8988T (cell line): ENCODE data around the gene ZNF184.

Experiments
- DNase-seq: peaks from one replicate; pipeline ENCODE4 v3.0.0; 2011

Gene ZNF184

DNA sequence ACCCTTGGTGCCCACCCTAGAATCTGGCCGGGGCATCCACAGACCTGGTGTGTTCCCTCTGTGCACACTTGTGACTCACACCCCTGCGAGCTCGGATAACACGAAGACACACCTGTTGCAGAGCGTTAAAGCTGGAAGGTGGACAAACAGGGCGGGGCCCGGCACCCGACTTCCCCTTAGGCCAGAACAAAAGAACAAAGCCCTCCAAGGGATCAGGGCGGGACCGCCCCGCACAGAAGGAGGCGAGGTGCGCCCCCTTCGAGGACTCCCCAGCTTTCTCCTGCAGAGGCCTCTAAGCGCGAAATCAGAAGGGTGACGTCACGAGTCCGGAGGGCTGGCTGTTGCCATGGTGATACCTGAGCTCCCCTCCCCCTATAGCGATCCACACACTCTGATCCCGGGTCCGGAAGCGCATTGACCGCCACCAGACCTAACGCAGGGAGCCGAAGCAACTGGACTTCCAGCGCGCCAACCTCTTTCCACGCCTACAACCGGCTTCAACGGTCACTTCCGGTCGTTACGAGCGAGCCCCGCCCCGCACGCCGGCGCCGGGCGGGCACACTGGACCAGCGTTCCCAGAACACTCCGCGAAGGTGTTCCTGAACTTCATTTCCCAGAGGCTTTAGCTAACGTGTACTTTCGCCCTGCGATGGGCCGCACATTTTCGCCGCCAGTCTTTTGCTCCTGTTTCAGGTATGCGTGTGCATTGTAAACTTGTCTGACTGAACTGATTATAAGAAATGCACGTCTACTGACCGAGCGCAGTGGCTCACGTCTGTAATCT is at the start of gene ZNF184:
Gene ZNF184 (minus strand): TSS at position 489 of the 784 bp plus-strand sequence. CDS start 811 bp downstream, outside the sequence.
- peak; percentile 42 for DNase-seq

DNA sequence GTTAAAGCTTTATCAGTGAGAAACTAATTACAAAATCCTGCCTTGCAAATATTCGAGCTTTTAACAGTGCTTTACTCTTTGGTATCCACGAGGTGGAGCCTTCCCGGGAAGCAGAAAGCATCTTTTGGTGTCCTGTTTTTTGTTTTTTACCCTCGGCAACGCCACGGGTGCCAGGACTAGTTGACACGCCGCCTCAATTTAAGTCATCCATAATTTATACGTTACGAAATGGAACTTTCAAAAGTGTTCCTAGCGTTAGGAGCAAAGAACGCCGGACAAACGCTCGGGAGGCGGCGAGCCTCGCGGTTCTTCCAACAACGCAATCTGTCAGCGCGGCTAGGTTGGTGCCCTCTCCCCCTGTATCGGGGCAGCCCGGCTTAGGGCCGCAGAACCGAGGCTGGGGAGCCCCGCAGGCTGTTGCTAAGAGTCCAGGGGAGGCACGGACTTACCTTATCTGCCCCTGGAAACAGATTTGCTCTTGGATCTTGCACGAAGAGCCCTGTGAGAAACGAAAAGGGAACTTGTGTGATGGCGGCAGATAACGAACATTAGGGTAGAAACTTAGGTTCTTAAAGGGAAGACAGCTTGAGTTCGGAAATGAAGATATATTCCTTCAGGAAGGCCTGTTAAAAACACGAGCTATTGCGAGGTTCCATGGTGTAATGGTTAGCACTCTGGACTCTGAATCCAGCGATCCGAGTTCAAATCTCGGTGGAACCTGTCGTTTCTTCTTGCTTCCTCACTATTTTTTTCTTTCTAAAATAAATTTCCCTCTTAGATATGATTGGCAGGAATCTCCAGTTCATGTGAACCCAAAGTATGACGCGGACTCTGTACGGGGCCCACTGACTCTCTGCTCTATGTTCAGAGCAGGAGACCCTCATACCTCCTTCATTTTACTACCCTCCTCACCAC is 46.2 kb upstream of the ZNF184 start:
- no peak for DNase-seq

DNA sequence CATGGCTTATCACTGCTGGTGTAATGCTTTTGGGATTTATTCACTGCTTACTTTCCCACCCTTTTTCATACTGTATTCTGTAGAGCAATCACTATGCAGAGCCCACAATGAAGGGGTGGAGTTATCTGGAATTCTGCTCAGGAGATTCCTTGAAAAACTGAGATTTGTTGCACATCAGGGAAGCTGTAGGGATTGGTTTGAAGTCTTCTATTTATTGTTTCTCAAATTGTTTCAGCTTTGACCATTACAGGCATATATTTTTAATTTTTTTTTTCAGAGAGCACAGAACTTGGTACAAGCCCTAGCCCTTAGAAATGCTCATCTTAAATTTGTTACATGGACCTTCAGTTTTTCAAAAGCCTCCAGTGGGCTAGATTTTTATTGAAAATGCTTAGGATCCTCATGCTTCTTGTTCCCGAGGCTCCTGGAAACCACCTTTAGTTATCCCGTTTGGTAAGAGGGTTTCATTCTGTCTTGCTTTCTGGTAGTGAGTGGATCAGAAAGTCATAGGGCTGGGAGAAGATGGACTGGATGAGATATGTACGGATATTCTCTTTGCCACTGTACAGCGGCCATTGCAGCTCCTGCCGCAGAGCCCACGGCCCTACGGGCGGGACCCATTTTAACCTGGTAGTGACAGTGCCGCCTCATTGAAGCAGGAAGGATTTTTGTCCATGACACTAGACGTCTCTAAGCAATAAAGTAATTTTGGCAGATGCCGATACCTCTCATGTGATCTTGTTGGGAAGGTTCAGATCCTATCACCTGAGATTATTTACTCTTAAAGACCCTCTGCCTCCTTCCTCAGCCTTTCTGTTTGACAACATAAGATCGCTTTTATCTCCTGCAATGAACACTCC is 45.3 kb upstream of the ZNF184 start:
- DNase-seq = no peak

DNA sequence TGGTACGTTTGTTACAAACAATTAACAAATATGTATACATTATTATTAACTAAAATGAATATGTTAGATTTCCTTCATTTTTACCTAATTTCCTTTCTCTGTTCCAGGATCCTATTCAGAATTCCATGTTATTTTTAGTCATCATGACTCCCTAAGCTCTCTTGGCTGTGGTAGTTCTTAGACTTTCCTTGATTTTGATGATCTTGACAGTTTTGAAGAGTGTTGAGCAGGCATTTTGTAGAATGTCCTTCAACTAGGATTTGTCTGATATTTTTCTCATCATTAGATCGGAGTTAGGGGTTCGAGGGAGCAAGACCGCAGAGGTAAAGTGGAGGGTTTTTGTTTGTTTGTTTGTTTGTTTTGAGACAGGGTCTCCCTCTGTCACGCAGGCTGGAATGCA is 44.3 kb upstream of the ZNF184 start:
- DNase-seq = no peak

DNA sequence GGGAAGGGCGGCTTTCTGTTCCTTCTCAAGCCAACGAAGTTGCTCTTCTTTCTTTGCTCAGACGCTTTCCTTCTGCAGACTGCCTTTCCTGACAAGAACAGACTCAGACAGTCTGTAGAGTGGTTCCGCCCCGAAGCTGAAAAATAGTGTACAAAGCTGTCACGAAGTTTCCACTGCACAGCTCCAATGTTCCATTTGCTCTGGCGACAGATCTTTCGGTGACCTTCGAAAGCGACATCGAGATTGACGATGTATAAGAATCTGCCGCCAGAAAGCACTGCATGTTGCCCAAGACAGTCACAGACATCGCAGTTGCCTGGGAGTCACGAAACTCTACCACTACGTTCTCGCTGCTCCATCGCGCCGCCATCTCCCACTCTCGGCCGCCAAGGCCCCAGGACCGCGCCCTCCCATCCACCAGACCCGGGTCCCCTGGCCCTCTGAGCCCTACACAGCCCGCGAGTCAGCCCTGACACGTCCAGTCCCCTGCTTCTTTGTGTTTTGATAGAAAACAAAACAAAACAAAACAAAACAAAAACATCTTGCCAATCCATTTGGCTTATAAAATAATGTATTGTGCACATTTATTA is 42.1 kb upstream of the ZNF184 start:
- DNase-seq = no peak

DNA sequence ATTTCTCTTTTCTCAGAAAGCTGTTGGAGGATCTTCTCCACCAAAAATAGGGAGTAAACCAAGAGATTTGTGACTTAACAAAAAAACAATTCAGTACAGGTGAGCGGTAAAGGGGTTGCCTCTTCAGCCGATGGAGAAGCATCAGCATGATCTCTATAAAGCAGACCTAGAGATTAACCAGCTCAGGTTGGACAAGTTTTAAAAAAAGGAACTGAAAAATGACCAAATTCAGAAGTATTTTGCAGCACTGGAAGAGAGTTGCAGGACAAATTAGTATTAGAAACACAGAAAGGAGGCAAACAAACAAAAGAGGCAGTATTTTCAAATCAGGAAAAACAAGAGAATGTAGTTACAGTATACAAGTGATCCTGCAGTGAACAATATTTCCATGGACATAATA is 39.6 kb upstream of the ZNF184 start:
- DNase-seq = no peak

DNA sequence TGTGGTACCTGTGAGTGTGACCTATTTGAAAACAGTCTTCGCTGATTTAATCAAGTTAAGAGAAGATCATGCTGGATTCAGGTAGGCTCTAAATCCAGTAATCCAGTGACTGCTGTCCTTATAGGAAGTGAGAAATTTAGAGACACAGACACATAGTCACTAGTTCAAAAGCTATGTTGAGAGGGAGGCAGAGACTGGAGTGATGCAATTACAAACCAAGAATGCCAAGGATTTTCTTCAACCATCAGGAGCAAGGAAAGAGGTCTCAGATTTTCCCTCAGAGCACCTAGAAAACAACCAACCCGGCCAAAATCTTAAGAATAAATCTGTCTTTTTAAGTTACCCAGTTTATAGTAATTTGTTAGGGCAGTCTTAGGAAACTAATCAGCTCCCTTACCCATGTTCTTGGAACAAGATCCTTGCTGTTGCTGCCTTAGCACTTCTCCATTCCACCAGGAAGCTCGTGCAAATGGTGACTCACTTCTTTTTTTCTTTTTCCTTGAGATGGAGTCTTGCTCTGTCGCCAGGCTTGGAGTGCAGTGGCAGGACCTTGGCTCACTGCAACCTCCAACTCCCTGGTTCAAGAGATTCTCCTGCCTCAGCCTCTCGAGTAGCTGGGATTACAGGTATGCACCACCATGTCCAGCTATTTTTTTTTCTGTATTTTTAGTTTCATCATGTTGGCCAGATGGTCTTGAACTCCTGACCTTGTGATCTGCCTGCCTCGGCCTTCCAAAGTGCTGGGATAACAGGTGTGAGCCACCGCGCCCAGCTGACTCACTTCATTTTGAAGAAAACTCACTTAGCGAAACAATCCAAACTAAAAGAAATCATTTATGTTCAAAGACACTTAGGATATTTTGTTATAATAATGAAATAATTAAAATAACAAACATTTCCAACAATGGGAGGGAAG is 34.4 kb upstream of the ZNF184 start:
- DNase-seq = no peak

DNA sequence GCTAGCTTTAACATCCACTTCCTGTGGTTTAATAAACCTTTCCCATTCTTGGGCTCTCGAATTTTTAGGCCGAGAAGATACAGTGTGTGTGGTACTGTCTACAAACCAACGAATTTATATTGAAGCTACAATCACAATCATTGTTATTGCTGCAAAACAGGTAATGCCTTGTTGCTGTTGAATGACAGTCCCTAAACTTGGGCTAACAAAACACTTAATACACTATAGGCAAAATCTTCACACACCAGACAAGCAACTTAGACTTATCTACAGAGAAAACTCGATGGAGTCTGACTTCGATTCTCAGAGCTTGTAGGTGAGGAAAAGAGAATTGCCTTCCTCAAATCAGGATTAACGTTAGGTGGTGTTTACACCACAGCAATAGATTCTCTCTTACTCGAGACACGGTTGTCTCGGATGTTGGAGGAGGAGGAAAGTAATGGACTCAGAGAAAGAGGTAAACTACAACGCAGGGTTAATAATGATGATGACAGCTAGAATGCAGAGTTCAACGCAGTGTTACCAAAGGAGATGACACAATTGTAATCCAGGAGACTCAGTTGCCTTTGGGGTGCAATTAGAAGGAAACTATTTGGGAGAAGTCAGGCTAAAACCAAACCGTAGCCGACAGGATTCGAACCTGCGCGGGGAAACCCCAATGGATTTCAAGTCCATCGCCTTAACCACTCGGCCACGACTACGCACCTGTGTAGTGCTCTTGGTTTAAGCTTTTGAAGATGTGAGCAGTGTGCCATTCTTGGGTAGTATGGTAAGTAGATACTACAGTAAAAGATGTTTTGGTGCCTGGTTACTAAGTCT is 32.5 kb upstream of the ZNF184 start:
- no peak for DNase-seq

DNA sequence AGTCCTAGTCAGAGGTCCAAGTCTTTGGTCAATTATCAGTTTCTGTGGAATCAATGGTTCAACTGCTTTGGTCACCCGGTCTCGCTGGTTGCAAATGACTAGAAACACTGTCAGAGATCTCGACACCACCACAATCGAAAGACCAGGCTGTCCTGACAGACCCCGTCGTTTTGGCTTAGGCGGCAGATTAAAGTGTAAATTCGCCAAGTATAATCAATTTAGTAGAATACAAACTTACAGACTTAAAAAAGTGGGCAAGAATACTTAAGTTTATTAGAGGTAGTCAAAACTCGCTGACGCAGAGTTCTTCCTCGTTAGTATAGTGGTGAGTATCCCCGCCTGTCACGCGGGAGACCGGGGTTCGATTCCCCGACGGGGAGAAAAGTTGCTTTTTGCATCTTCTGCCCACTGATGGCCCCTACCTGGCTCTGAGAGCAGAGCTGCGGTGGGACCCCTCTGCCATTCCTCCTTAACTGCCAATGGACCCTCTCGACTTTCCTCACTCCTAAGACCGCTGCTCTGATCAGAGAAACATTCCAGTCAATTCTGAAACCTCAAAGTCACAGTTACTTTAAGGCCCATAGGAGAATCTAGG is 30.6 kb upstream of the ZNF184 start:
- DNase-seq = no peak

DNA sequence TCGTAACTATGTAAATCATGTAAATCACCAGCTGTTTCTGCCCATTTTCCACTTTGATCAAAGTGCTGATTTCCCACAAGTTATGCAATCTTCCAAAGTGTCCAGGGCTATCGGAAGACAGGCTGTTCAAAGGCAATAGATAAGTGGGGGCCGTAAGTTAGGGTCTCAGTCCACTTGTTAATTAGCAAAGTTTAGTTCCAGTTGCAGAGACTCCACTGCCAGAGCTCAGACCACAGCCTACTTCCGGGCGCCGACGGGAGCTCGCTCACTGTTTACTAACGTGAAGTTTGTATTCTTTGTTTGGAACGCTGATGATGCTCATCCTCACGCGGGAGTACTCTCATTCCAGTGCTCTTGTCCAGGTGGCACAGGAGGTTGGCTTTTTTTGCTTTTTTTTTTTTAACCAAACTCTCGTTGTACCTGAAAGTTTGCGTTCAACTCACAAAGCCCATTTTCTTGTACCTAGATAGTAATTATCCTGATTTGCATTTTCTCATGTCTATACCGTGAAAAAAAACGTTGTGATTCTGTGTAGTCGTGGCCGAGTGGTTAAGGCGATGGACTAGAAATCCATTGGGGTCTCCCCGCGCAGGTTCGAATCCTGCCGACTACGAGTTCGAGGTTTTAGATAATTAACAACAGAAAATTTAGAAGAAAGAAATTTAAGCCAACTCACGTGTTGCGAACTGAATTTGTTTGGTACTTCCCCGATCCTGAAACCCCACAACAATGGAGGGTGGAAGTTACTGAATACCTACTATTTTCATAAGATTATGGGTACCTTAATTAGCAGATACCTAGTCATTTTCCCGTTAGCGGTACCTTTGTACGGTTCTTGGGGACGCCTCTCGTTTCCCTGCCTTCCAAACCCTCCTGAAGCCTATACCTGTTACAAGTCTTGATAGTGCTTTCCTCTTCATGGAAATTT is 29.9 kb upstream of the ZNF184 start:
- DNase-seq = no peak

DNA sequence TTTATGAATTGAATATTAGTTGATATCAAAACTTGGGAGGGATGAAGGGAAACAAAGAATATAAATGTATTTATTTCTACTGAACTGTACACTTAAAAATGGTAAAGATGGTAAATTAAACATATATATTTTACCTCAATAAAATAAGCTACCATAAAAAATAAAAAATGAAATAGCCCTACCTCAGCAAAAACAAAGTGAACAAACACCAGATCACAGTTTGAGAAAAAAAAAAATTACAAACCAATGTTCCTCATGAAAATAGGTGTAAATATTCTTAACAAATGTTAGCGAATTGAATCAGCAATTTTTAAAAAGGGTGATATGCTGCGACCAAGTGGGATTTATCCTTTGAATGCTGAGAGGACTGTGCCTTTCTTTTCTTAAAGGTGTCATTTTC is 28.3 kb upstream of the ZNF184 start:
- DNase-seq = no peak

DNA sequence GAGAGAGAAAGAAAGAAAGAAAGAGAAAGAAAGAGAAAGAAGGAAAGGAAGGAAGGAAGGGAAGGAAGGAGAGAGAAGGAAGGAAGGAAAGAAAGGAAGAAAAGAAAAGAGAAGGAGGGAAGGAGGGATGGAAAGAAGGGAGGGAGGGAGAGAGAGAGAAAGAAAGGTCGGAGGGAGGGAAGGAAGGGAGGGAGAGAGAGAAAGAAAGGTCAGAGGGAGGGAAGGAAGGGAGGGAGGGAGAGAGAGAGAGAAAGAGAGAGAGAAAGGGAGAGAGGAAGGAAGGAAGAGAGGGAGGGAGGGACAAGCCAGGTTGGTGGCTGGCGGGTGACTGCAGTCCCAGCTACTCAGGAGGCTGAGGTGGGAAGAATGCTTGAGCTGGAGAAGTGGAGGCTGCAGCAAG is 27.3 kb upstream of the ZNF184 start:
- DNase-seq = no peak

DNA sequence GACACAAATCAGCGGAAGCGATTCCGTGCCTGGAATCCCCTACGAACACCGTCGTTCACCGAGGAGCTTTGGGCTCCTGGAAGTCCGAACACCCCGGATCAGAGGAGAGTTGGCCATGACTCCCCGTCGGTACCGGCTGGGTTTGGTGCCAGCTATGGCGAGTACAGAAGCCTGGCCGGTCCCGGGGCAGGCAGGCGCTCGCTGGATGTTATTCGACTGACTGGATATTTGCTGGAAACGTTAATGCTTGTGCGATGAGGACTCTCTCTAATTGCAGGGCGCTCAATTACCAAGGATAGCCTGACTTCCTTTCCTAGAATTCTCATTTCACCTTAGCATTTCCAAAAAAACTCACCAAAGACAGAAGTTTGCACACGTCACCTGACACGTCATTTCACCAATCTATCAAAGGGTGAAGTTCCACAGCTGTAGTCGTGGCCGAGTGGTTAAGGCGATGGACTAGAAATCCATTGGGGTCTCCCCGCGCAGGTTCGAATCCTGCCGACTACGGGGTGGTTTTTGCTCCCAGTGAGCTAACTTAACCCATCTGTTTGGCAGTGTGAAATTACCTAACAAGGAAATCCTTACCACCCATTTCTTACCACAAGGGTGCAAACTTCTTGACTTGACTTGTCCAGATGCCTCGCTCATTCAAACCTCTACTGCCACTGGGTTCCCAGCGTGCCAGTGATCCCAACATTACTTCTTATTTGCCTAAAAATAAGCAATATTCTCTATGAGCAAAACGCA is 22.7 kb upstream of the ZNF184 start:
- no peak for DNase-seq

DNA sequence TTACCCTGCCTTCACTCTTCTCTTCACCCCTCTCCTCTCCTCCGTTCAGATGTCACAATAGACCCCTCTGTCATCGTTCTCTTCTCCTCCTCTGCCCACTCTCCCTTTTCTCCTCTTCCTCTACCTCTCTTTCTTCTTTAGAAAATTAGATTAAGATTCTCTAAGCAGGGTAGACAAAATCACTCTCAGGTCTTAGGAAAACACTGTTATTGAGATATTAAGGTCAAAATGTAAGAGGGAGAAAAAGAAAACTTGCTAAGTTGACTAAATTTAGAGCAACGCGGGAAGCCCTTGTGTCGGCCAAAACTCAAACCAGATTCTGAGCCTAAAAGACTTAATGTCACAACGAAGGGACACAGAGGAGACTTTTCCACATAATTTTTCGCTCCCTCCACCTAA is 22.1 kb upstream of the ZNF184 start:
- DNase-seq = no peak

DNA sequence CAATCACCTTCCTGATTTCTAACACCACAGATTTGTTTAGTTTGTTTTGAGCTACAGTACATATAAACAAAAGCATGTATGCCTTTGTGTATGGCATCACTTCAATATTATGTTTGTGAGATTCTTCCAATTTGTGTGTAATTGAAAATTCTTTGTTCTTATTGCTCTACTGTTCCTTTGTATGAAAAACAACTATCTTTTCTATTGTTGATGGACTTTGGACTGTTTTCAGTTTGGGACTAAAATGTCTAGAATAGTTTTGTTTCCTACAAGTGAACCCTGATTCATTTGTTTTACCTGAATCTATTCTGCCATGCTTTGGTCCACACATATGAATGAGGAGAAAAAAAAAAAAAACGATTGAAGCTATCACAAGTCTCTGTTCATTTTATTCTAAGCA is 21.2 kb upstream of the ZNF184 start:
- no peak for DNase-seq

DNA sequence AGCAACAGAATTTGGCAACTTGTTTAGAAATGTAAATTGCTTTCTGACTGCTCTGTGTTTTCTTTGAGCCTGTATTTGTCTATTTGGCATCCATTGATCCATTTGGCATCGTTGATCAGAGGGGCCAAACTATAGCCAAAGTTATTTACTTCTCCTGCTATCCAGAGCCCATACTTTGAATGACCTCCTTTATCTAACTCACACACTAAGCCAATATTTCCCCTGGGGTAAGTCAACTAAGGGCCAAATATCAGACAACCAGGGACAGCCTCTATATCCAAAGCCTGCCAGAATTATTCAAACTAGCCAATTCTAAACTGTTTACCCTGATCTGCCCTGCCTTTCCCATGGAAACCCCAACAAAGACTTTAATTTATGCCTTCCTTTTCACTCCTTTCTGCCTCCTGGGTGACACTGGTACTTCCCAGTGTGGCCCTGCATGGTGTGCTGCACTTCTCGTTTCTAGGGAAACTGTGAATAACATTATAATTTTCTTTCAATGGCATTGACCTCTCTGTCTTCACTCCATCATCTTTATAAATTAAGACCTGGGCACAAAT is 19.8 kb upstream of the ZNF184 start:
- no peak for DNase-seq

DNA sequence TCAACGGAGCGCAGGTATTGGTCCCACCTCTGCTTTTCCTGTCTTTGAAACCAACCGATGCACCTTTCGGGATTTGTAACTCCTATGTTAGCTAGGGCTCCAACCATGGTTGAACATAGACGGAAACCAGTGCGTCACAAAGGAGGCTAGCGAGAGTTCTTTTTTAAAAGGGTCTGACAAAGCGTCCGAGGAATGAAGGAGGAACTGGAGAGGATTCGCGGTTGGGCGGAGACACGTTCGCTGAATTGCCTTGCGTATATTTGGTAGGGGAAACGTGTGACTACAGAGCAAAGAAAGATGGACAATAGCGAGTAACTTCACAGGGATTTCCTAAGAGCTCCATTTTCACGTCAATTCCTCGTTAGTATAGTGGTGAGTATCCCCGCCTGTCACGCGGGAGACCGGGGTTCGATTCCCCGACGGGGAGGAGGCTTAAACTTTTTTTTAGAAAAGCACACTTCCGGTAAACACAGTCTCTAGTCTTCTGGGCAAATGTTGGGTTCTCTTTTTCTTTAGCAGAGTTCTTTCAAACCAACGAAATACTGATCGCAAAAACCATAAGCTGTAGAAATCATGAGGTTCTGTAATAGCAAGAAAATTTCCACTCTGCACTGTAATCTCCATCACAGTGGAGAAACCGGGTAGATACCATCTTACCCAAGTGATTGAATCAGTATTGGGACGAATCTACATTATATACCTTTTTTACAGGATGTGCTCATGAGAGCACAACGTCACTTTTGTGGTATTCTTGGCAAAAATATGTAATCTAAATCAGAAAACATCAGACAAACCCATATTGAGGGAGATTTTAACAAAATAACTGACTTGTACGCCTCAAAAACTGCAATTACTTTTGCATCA is 6.6 kb upstream of the ZNF184 start:
- no peak for DNase-seq
